ENCODE measurements around the gene SLC10A3. TPM values are rescaled to one million over a fixed set of nuclear protein-coding genes. Genes with fewer than 3 reads are reported as not detected.

Gene SLC10A3
- total RNA-seq, 1 donor from 2014 or later: 13.9 TPM

GRCh38 chrX:154511761-154512160 lies 21.3 kb upstream of the SLC10A3 start:
- H3K27ac Mint-ChIP-seq (ENCODE audit: unreplicated experiment): no peak overlapping the region
- H3K36me3 Mint-ChIP-seq (ENCODE audit: low read depth, unreplicated experiment): peaks cover 16% of the 10 kb centered on the region
- peaks cover 2% of the 10 kb centered on the region for H3K4me1 Mint-ChIP-seq (ENCODE audit: unreplicated experiment)
- TF ChIP-seq, protein P1, sequence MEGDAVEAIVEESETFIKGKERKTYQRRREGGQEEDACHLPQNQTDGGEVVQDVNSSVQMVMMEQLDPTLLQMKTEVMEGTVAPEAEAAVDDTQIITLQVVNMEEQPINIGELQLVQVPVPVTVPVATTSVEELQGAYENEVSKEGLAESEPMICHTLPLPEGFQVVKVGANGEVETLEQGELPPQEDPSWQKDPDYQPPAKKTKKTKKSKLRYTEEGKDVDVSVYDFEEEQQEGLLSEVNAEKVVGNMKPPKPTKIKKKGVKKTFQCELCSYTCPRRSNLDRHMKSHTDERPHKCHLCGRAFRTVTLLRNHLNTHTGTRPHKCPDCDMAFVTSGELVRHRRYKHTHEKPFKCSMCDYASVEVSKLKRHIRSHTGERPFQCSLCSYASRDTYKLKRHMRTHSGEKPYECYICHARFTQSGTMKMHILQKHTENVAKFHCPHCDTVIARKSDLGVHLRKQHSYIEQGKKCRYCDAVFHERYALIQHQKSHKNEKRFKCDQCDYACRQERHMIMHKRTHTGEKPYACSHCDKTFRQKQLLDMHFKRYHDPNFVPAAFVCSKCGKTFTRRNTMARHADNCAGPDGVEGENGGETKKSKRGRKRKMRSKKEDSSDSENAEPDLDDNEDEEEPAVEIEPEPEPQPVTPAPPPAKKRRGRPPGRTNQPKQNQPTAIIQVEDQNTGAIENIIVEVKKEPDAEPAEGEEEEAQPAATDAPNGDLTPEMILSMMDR (IDR thresholded peaks at IDR 0.05; ENCODE audit: unreplicated experiment): no peak
- H3K4me3 Mint-ChIP-seq (ENCODE audit: unreplicated experiment): no peak overlapping the region
- H3K27me3 Mint-ChIP-seq (ENCODE audit: unreplicated experiment): no peaks in the 10 kb centered on the region
- no peak for DNase-seq (ENCODE audit: low spot score)
- H3K9me3 Mint-ChIP-seq (ENCODE audit: unreplicated experiment): no peaks in the 10 kb centered on the region

DNA sequence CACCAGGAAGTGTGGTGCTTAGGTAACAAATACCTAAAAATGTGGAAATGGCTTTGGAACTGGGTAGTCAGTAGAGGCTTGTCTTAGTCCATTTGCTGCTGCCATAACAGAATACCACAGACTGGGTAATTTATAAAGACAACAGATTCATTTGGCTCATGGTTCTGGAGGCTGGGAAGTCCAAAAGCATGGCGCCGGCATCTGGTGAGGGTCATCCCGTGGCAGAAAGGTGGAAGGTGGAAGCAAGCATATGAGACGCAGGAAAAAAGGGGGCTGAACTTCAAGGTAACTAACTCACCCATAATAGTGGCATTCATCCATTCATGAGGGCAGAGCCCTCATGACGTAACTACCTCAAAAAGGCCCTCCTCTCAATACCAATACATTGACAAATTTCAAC lies 19.0 kb upstream of the SLC10A3 start:
- Mint-ChIP-seq H3K27me3 (ENCODE audit: unreplicated experiment) (no peaks in the 10 kb centered on the region), H3K27ac (ENCODE audit: unreplicated experiment) (no peak overlapping the region), H3K4me3 (ENCODE audit: unreplicated experiment) (no peak overlapping the region), H3K4me1 (ENCODE audit: unreplicated experiment) (no peaks in the 10 kb centered on the region), H3K36me3 (ENCODE audit: low read depth, unreplicated experiment) (peaks cover 19% of the 10 kb centered on the region), H3K9me3 (ENCODE audit: unreplicated experiment) (no peaks in the 10 kb centered on the region)
- TF ChIP-seq, protein P1 (IDR thresholded peaks at IDR 0.05; ENCODE audit: unreplicated experiment): no peak
- no peak for DNase-seq (ENCODE audit: low spot score)

DNA sequence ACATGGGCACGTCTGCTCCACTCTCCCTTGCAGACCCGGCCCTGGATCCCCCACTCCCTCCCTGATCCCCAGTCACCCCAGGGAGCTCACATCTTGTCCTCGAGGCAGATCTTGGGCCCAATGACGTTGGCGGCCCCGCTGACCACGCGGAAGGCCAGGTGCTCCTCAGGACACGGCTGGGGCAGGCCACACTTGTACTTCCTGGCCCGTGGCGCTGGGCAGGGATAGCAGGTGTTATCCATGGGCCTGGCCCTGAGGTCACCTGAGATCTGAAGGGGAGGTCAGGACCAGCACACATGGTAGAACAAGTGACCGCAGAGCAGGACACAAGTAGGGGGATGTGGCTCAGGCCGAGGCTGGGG lies 17.9 kb upstream of the SLC10A3 start:
- peaks cover 19% of the 10 kb centered on the region for H3K36me3 Mint-ChIP-seq (ENCODE audit: low read depth, unreplicated experiment)
- no peak overlapping the region for H3K4me3 Mint-ChIP-seq (ENCODE audit: unreplicated experiment)
- no peaks in the 10 kb centered on the region for H3K4me1 Mint-ChIP-seq (ENCODE audit: unreplicated experiment)
- TF ChIP-seq, protein P1 (IDR thresholded peaks at IDR 0.05; ENCODE audit: unreplicated experiment): no peak
- no peak for DNase-seq (ENCODE audit: low spot score)
- no peak overlapping the region for H3K27ac Mint-ChIP-seq (ENCODE audit: unreplicated experiment)
- no peaks in the 10 kb centered on the region for H3K27me3 Mint-ChIP-seq (ENCODE audit: unreplicated experiment)
- no peaks in the 10 kb centered on the region for H3K9me3 Mint-ChIP-seq (ENCODE audit: unreplicated experiment)

DNA sequence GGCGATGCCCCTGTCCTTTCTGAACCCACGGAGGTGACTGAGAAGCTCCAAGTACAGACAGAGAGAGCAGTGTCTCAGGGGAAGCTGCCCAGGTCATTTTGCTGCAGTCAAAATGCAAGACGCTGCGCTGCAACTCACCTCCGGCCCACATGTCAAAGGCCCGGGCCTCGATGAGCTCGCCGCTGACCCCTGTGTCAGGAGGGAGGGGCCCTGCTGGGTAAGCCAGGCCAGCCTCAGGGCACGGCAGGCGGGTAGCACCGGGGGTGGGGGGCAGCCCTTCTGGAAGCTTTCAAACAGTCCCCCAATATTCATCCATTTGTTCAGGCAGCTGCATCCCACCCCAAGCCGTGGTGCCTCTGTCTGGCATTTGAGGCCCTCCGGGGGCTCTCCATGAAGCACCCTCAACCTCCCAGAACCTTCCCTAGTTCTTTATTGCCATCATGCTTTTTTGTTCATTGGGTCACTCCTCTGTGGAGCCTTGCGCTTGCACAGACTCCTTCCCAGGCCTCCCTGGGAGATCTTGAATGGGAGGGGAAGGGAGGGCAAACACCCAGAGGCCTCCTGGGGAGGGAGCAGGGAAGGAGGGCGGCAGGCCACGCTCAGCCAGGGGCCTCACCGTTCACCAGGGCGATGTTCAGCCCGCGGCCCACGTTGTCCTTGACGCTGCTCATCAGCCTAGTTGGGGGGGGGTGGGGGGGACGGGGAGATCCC lies 17.4 kb upstream of the SLC10A3 start:
- H3K36me3 Mint-ChIP-seq (ENCODE audit: low read depth, unreplicated experiment): peaks cover 19% of the 10 kb centered on the region
- no peaks in the 10 kb centered on the region for H3K4me1 Mint-ChIP-seq (ENCODE audit: unreplicated experiment)
- H3K27ac Mint-ChIP-seq (ENCODE audit: unreplicated experiment): no peak overlapping the region
- H3K9me3 Mint-ChIP-seq (ENCODE audit: unreplicated experiment): no peaks in the 10 kb centered on the region
- H3K27me3 Mint-ChIP-seq (ENCODE audit: unreplicated experiment): no peaks in the 10 kb centered on the region
- no peak for DNase-seq (ENCODE audit: low spot score)
- TF ChIP-seq, protein P1 (IDR thresholded peaks at IDR 0.05; ENCODE audit: unreplicated experiment): no peak
- H3K4me3 Mint-ChIP-seq (ENCODE audit: unreplicated experiment): no peak overlapping the region

DNA sequence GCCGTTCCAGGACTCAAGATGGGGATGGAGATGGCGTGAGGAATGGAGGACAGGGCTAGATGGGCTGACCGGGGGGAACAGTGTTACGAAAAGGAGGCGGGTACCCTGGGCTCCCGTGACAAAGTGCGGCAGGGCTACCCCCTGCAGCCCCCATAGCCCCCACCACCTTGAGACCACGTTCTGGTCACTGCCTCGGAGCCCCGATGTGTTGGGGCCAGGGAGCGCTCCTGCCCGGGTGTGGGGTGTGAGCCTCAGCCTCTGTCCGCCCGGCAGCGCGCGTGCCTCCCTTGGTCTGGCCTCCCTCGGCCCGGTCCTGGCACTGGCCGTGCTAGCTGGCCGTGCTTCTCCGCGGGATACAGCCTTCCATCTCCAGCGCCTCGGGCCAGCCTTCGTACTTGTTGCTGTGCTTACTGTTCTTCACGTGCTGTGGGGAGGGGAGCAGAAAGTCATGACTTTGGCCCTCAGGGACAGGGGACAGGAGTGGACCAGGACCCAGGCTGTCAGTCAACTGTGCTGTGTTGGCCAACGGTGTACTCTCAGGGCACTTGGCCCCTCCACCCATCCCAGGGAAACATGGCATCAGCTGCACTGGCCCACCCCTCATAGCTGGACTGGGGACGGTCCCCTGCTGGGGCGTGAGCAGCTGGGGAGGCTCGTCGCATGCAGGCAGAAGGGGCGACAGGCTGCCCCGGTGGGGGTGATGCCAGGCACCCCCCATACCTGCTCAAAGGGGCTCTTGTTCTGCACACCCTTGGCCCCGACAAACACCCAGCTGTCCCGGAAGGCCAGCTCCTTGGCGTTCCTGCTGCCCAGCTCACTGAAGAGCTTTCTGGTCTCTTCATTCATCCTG lies 16.3 kb upstream of the SLC10A3 start:
- Mint-ChIP-seq H3K36me3 (ENCODE audit: low read depth, unreplicated experiment) (peaks cover 19% of the 10 kb centered on the region), H3K27ac (ENCODE audit: unreplicated experiment) (no peak overlapping the region), H3K9me3 (ENCODE audit: unreplicated experiment) (no peaks in the 10 kb centered on the region), H3K27me3 (ENCODE audit: unreplicated experiment) (no peaks in the 10 kb centered on the region), H3K4me1 (ENCODE audit: unreplicated experiment) (no peaks in the 10 kb centered on the region), H3K4me3 (ENCODE audit: unreplicated experiment) (no peak overlapping the region)
- no peak for DNase-seq (ENCODE audit: low spot score)
- TF ChIP-seq, protein P1 (IDR thresholded peaks at IDR 0.05; ENCODE audit: unreplicated experiment): no peak

Measured in endothelial cell (in vitro differentiated cells).